NCI-H524 treated with DMSO at 0.1 percent for 48 hours (cell line): ENCODE results near the gene ARHGEF7.
A peak's percentile ranks its signal among the peaks of the same experiment; 100 is the strongest.
"Not testable (repeated sequence)": the region's sequence is repeated elsewhere in the genome, so short reads cannot be mapped to it uniquely, and the experiment has no call there.

Source experiments
- DNase-seq: peaks from one replicate; lab custom pipeline; 2025; lab: John Stamatoyannopoulos, UW

Gene ARHGEF7

DNA sequence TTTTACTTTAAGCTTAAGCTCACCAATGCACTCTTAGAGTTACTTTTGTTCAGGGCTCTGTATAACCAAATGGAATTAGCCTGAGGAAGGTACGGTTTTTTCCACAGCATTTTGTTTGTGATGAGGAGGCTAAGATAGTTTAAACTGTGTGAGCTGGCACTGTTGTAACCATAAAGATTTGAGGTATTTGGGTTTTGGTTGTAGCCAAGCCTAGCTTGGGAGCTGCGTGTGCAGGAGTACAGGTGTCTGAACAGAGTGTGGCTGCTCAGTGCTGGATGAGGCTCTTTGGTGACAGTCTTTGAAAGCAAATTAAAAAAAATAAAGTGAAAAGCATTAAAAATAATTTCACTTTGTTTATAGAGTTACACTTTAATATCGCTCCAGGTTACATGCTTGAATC lies 56.0 kb downstream of the ARHGEF7 start:
- DNase-seq: no peak

DNA sequence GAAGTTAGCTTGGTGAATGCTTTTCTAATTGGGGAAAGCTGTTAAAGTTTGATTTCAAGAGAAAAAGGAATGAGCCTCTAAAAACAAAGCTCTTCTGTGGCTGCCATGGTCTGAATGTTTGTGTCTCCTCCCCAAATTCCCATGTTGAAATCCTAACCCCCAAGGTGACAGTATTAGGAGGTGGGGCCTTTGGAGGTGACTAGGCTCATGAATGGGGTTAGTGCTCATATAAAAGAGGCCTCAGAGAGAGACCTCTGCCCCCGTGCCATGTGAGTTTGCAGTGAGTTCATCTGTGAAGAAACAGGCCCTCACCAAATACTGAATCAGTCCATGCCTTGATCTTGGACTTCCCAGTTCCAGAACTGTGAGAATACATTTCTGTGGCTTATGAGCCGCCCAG lies 56.5 kb downstream of the ARHGEF7 start:
- DNase-seq: no peak

DNA sequence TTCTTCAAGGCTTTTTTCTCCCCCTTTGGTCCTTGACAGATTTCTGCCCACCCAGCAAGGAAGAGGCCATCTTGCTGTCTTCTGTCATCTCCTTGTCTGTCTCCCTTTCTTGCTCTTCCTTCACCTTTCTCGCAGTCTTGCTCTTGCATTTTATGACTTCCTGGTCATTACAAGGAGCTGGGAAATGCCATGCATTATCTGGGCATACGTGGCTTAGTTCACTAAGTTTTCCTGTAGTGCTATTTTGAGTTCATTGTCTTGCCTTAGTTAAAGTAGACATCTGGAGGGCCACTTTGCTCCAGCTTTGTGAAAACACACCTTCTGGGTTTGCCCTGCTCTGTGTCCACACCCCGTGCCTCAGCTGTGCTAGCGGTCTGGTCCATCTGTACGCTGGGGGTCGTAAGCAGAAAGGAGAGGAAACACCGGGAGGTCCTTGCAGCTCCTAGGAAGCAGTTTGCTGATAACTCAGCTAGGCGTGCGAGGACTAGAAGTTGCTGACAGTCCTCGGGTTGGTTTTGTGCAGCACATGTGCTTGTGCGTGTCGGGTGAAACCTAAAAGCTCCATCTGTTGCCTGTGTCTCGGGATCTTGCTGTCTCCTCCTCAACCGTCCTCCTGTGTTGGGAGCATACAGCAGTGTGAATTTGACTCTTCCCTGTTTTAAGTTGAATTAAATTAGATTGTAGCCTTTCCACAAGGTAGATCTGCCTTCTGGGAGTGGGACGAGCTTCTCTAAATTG lies 59.4 kb downstream of the ARHGEF7 start:
- no peak for DNase-seq

DNA sequence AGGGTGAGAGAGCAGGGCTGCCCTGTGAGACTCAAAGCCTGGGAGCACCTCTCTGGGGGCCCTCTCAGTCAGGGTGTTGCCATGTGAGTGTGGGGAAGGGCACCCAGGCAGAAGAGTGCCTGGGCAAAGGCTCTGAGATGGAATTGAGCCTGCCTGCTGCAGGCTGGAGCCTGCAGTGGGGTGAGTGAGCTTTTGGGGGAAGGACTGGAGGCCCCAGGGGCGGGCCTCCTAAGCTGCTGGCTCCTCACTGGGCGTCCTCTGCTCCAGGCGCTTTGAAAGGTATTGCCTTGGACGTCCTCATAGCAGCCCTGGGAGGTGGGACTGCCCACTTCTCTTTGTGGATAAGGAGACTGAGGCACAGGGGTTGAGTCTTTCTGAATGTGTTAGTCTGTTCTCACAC lies 60.3 kb downstream of the ARHGEF7 start:
- DNase-seq: no peak

DNA sequence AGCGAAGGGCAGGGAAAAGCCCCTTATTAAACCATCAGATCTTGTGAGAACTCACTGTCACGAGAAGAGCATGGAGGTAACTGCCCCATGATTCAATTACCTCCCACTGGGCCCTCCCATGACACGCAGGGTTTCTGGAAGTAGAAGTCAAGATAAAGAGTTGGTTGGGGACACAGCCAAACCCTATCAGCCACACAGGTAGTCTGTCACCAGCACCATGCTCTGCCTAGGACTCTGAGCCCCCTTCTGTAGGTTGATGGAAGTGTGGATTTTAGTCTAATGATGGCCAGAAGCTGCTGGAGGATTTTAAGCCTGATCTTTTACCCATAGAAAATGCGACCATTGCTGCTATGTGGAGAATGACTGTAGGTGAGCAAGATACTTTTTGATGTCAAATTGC lies 60.8 kb downstream of the ARHGEF7 start:
- no peak for DNase-seq

DNA sequence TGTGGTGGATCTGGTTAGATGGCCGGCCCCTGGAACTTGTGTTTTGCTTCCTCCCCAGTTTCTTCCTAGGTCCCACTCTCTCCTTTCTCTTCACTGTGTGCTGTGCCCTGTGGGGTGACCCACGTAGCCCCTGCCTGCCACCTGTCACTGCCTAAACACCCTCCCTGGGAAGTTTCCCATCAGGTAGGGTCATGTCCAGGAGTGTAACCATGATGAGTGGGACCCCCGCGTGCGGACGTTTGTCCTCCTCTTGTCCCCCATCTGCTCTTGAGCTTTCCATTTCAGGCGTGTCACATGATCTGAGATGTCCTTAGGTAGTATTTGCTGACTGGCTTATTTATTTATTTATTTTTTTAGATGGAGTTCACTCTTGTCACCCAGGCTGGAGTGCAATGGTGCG lies 61.3 kb downstream of the ARHGEF7 start:
- DNase-seq: no peak

DNA sequence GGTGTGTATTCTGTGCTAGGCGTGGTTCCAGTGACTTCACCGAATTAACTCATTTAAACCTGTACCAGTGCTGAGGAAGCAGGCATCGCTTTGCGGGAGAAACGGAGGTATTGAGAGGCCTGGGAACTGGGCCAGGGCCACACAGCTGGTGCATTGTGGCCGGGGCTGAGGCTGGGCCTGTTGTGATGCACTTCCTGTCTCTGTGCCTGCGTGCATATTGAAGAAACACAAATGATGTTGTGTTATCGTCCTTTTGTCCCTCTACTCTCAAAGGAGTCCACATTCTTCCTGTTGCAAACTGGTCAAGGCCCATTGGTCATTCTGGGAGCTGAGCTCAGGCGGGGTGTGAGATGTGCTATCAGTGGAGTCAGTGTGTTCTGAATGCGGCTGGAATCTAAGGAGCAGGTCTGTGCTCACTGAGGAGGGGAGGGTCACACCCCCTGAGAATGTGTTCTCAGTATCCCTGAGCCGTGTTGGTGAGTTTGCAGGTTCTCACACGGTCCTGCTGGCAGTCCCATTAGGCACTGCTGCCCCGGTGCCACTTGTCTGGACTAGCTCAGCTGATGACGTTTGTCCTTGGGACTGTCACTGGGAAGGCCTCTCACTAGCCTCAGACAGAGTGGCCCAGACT lies 62.1 kb downstream of the ARHGEF7 start:
- no peak for DNase-seq

DNA sequence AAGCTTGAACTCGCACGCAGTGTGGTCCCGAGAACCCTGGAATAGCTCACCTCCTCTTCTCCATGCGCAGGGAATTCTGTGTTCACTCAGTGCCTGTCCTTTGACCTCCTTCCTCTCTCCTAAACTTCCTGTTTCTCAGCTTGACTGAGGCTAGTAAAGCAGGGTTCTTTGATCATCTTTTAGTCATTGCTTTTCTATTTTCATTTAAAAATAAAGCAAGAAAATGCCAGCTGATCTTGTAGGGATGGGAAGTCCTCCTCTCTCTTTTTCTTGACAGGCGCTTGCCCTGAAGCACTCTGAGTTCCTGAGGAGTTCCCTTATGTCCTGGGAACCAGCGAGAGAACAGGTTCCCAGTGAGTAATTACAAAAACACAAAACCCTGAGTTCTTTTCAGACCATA lies 62.8 kb downstream of the ARHGEF7 start:
- no peak for DNase-seq

DNA sequence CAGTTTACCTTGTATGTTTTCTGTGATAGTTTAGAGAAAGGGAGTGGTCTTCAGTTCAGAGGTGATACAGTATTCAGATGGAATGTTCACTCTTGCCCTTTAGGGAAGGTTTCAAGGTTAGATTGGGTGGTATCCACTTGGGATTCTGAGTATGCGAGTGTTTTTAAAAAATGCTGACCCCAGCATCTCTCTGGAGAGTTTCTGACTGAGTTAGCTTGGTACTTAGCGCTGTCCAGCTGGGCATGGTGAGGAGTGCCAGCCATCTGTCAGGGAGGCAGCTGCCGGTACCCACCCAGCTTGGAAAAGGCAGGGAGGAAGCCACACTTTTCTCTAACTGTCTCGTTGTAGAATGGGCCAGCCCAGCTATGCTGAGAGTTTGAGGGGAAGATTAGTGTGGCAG lies 63.3 kb downstream of the ARHGEF7 start:
- peak; percentile 45 for DNase-seq

DNA sequence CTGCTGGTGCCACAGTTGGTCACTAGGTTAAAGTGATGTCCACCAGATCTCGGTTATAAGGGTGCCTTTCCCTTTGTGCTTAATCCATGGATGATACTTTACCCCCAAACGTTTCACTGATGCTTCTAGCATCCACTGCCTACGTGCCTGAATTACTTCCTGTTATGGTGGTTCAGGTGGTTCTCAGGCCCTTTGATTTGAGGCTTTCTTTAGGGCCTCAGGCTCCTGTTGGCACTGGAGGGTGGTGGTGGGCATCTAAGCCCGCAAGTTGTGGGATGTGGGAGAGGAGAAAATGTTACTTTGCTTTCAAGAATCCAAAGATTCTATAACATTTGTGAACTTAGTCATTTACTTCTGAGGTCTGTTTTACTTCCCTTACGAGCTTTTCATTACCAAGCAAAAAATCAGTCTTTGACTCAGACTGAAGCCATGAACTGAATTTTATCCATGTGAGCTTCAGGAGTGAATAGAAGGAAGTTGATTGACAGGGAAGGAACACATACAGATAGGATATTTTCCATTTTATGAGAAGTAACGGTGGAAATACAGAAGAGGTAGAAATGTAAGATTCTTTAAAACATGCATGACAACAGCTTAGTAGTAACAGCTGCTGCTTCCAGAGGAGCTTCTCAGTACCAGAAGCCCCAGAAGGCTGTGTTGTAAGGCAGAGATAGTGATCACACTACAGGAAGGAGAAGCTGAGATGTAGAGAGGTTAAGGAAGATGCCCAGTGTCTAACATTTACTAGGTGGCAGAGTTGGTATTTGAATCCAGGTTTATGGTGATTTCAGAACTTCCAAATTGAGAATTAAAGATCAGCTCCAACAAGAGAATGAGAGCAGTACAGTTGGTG lies 65.0 kb downstream of the ARHGEF7 start:
- DNase-seq: no peak

DNA sequence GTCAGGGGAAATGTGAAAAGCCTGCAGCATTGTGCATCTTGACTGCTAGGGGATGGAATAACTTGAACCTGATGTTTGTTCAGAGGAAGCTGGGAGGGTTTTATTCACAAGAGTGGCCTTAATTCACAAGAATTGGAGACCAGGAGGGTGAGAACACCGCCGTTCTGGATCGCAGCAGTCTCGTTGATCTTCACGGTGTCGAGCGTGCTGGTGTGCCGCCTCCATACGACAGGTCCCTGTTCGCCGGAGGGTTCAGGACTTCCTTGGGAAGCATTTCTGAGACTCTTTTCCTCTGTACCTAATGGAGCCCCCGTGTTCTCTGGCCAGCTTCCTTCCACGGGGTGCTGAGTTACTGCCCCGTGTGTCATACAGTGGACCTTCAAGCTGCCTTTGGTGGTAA lies 66.9 kb downstream of the ARHGEF7 start:
- no peak for DNase-seq

DNA sequence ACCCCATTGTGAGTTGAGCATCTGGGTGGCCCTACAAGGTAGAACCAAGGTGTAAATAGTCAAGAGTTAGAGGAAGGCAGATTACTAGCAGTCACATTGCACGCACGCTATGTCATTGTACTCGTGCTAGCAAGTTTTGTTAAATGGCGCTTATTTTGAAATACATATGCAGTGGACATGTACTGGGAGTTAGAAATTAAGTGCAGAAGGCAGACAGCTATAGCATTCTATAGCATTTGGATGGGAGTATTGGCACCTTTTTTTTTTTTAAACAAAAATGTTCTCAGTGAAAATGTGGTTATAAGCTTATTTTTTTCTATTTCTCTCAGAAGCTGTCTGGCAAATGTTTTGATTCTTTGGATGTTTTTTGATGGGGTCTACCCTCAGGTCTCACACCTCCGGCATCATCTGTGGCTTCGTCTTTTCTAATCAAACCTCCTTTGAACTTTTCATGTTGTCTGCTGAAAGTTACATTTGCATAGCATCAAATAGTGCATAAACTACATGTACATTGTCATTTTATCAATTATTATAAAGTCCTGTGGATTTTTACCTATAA lies 68.1 kb downstream of the ARHGEF7 start:
- no peak for DNase-seq

DNA sequence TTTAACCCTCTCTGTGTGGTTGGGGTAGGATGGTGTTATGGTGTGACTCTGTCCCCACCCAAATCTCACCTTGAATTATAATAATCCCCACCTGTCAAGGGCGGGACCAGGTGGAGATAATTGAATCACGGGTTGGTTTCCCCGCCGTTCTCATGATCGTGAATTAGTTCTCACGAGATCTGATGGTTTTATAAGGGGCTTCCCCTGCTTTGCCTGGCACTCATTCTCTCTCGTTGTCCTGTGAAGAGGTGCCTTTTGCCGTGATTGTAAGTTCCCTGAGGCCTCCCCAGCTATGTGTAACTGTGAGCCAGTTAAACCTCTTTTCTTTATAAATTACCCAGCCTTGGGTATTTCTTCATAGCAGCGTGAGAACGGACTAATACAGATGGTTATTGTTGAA lies 68.8 kb downstream of the ARHGEF7 start:
- no peak for DNase-seq

DNA sequence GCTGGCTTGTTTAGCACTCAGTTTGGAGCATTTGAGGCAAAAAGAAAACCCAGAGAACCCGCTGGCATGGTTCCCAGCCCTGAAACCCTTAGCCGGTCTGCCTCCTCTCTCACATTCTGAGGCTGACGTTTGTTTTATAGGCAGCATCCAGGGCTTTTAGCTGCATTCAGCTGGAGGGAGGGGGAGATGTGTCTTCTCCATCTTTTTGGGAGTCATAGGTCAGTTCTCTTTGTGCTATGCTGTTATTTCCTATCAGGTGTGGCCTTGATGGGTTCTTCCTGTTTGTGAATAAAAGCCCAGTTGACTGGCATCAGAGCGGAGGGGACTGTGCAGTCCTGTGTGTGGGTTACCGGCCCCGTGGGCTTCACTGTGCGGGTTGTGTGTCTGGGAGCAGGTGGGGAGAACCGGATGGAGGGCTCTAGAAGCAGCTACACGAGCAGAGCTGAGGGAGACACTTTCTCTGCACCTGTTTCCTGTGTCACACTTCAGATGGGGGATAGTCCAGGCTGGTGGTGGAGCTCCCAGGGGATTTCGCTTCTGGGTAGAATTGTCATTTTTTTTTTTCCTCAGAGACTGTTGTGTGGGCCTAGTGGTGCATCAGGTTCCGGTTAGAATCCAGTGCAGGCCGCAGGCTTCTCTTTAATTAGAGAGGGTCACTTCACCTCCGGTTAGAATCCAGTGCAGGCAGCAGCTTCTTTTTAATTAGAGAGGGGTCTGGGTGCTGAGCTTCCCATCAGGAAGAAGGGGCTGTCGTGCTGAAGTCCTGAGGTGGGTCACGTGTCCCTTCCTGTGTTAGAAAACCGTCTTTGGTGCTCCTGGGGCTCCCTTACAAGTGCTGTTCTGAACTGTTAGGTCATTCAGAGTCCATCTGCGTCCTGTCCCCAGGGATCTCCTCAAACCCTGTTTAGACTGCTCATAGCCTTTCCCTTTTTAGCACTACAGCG lies 69.6 kb downstream of the ARHGEF7 start:
- DNase-seq: no peak

DNA sequence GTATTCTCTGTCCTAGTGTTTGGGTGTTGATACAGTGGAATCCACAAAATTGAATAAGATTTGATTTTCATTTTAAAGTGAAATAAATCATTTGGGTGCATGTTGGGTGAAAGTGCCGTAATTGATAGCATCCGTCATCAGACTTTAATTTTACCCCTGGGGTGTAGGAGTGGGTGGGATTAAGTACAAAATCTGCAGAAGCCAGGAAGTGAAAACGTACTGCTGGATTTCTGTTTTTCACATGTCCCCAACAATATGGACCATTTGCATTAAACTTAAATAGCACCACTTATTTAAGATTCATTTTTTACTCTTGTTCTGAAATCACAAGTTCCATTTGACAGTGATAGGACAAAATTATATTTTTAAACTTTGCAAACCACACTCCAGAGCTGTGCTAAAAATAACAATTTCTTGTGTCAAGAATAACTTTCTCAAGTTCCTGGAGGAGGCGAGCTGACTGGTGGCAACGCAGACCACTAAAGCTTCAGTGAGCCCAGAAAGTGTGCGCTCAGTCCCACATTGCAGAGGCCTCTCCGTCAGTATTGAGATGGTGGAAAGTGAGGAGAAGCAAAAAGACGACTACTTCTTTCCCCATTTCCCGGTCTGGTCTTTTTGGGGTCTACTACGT lies 71.3 kb downstream of the ARHGEF7 start:
- DNase-seq: no peak

DNA sequence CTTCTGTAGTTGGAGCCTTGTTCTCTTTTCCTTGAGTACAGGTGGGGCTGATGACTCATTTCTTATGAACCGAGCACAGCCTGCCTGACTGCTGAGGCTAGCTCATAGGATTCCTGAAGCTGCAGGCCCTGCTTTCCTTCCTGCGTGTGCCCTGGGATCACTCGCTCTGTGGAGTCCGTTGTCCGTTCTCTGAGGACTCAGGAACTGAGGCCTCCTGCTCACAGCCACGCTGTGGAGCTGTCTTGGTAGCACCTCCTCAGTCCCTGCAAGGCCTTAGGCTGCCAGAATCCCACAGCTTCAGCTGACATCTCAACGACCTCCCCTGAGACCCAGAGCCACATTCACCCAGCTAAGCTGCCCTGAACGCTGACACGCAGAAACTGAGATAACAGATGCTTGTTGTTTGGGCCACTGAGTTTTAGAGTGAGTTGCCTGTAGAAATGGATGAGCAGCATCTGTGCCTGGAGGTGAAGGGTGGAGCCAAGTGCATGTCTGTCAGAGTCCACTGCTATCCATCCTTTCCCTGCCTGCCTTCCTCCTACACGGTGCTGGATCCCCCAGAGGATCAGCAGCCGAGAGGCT lies 72.9 kb downstream of the ARHGEF7 start:
- peak; percentile 96 for DNase-seq

DNA sequence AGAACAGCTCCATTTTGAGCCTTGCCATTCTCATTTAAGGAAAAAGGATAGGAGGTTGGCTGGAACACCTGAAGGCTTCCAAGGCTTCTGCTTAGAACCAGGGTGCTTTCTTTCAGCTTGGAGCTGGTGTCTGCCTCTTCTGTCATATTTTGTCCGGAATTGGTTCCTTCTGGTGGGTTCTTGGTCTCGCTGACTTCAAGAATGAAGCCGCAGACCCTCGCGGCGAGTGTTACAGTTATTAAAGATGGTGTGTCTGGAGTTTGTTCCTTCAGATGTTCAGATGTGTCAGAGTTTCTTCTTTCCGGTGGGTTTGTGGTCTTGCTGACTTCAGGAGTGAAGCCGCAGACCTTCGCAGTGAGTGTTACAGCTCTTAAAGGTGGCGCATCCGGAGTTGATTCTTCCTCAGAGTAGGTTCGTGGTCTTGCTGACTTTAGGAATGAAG lies 74.0 kb downstream of the ARHGEF7 start:
- DNase-seq: not testable (repeated sequence)

DNA sequence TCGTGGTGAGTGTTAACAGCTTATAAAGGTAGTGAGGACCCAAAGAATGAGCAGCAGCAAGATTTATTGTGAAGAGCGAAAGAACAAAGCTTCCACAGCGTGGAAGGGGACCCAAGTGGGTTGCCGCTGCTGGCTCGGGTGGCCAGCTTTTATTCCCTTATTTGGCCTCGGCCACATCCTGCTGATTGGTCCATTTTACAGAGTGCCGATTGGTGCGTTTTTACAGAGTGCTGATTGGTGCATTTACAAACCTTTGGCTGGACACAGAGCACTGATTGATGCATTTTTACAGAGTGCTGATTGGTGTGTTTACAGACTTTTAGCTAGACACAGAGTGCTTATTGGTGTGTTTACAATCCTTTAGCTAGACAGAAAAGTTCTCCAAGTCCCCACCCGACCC lies 74.4 kb downstream of the ARHGEF7 start:
- not testable (repeated sequence) for DNase-seq

DNA sequence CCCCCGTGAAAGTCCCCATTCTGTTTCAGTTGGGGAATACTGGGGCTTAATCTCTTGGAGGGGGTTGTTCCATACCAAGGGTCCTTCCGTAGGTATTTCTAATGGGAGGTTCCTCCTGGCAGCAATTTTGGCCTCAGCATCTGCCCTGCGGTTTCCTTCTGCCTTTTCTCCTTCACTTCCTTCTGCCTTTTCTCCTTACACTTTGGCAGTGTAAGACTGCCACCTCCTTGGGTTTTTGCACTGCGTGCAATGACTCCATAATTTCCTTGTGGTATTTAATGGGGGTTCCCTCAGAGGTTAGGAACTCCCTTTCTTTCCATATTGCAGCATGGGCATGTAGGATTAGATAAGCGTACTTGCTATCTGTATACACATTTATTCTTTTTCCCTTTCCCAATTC lies 78.1 kb downstream of the ARHGEF7 start:
- DNase-seq: not testable (repeated sequence)

DNA sequence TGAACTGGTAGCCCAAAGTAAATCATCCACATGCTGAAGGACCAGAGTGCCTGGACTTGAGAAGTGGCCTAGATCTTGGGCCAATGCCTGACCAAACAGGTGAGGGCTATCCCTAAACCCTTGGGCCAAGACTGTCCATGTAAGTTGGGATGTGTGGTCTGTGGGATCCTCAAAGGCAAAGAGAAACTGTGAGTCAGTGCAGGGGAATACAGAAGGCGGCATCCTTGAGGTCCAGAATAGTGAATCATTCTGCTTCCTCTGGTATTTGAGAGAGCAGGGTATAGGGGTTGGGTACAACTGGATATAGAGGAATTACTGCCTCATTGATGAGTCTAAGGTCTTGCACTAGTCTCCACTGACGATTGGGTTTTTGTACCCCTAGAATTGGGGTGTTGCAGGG lies 79.5 kb downstream of the ARHGEF7 start:
- not testable (repeated sequence) for DNase-seq
